ENCODE measurements around the gene PCBP3.

The PCBP3 gene

DNA sequence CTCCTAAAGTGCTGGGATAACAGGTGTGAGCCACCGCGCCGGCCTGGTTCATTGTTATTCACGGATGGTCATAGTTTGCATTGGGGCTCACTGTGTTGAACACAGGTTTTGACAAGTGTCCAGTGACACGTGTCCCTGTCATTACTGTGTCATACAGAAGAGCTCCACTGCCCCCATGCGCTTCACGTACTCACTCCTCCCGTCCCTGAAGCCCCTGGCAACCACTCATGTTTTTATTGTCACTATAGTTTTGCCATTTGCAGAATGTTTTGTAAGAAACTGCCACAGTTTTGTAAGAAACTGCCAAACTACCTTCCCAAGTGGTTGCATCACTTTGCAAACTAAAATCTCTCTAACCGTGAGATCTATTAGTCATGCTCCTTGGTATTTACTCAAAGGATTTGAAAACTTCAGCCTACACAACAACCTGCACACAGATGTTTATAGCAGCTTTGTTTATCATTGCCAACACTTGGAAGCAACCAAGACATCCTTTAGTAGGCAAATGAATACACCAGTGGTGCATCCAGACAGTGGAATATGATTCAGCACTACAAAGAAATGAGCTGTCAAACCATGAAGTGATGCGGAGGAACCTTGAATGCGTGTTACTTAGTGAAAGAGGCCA lies 174.9 kb downstream of the PCBP3 start:
- DNase-seq, result no peak

- DNase-seq, result no peak
Observed at GRCh38 chr21:45818904-45819285, 175.4 kb downstream of the PCBP3 start.

- DNase-seq, result peak; percentile 16
Observed at GRCh38 chr21:45819478-45820170, 176.1 kb downstream of the PCBP3 start.

- peak; percentile 54 for DNase-seq
Observed at GRCh38 chr21:45820171-45821091, 176.9 kb downstream of the PCBP3 start.

GRCh38 chr21:45821315-45821962 lies 177.9 kb downstream of the PCBP3 start:
- no peak for DNase-seq

DNA sequence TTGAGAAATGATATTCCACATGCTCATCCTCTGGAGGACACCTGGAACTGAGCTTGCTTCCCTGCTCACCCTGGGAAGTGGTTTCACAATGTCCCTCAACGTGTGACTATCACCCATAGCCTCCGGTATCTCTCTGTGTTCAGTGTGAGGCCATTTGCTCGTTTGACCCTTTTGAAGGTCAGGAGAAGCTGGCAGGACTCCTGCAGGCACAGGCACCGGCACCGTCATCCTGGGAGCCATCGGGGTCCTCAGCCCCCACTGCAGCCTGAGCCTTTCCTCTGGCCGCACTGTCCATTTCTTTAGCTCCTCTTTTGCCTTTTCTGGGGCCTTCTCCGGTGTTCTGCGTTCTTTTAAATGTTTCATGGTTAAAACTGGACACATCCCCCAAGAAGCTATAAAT lies 178.5 kb downstream of the PCBP3 start:
- DNase-seq, result no peak

GRCh38 chr21:45822429-45823099 lies 179.0 kb downstream of the PCBP3 start:
- DNase-seq, result no peak

GRCh38 chr21:45823100-45823681 lies 179.7 kb downstream of the PCBP3 start:
- DNase-seq, result no peak

DNA sequence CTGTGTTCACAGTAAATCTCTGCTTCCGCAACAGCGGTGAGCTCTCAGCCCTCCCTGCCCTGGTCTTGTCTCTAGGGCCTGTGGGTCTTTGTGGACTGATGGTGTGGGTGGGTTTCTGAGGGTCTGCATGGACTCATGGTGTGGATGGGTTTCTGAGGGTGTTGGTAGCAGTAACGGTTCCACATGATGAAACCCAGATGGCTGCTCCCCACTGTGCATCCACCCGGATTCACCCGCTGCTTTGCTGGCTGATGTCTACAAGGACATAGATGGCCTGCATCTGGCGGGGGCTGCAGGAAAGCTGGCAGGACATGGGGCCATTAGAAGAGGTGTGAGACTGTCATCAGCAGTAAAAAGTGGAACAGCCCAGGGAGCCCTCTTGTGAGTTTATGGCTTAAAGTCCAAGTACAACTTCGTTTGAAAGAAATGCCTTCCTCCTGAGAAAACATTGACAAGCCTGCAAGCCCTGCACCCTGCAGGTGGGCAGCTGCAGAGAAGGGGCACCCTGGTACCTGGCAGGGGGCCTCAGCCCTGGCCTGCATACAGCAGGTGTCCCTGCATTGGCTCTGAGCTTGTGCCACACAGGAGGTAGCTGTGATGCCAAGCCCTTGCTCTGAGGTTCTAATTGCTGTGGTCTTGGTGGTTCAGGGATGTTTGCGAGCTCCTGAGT lies 181.2 kb downstream of the PCBP3 start:
- DNase-seq, result no peak

GRCh38 chr21:45825219-45825618 lies 181.7 kb downstream of the PCBP3 start:
- no peak for DNase-seq

DNA sequence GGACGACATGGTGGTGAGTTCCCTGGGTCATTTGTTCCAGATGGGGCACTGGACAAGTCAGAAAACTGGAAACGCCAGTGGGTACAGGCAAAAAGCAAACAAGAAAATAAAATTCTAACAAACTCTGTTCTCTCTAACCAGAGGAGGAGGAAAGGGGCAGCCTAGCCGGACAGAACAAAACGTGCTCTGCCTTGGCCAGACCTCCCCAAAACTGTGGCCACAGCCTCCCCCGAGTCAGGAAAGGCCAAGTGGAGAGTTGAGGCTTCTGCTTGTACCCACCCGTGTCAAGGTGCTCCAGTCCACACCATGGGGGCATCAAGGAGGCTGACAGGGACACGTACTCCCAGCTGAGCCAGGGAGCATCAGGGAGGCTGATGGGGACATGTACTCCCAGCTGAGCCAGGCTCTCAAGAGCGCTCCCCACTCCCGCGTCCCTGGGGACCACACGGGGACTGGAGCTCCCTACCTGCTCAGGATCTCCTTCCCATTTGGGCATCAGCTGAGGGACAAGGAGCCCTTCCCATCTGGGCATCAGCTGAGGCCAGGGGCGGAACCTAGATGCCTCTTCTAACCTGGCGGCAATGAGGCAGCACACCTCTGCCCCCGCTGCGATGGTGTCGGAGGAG lies 183.3 kb downstream of the PCBP3 start:
- DNase-seq, result no peak

DNA sequence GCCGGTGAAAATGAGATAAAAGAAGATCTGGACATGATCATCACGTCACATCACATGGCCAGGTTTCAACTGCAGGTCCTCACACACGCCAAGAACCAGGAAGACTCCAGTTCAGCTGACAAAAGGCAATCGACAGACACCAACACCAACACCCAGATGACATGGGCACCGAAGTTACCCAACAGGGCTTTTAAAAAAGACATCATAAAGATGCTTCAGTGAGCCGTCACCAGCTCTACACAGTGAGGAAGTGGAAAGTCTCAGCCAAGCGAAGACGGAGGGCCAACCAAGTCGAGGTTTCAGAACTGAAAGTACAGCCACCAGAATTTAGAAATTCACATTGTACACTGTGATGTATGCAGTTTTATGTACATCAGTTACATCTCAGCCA lies 183.8 kb downstream of the PCBP3 start:
- DNase-seq, result no peak

GRCh38 chr21:45827881-45828579 lies 184.5 kb downstream of the PCBP3 start:
- no peak for DNase-seq

GRCh38 chr21:45828580-45829570 lies 185.3 kb downstream of the PCBP3 start:
- no peak for DNase-seq

GRCh38 chr21:45829668-45830067 lies 186.1 kb downstream of the PCBP3 start:
- no peak for DNase-seq

GRCh38 chr21:45830221-45830640 lies 186.7 kb downstream of the PCBP3 start:
- DNase-seq, result no peak

DNA sequence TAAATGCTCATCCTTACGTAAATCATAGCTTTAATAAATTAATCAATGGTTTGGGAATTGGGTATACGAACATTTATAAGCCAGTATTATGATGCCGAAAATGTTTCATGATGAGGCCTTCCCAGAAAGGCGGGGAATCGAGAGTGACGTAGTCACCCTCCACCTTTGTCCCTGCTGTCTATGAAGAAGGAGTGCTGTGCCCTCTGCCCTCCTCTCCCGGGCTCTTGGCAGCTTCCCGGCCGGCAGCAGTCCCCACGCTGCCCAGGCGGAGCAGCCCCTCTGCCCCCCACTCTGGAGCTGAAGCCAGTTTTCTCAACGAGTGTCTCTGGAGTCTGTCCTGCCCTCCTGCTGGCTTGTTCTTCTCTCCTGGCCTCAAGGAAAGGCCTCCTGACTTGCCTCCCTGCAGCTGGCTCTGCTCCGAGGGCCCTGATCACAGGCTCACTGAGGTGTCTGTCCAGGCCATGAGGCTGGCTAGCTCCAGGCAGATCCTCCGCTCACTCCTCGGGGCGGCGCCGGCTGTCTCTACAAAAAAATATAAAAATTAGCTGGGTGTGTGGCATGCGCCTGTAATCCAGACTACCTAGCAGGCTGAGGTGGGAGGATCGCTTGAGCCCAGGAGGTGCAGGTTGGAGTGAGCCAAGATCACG lies 187.3 kb downstream of the PCBP3 start:
- no peak for DNase-seq

GRCh38 chr21:45831991-45832740 lies 188.6 kb downstream of the PCBP3 start:
- no peak for DNase-seq
